K562 (cell line): ENCODE data around the gene PLXDC1. TPM values are rescaled to one million over a fixed set of nuclear protein-coding genes. Genes with fewer than 3 reads are reported as not detected.

Experiments
- ARID3A ChIP-seq: IDR thresholded peaks from 2 replicates; pipeline ENCODE4 v1.6.1; 2012; ENCODE audit warnings: low read depth, low read length, improper control_type of control experiment, borderline replicate concordance
- BACH1 ChIP-seq: fragments of 200-800 bp; sonication (Bioruptor generic); IDR thresholded peaks from 2 replicates; pipeline ENCODE4 v1.6.1; 2016; ENCODE audit warnings: missing genetic modification characterization, missing compliant biosample characterization
- BDP1 ChIP-seq: IDR thresholded peaks from 3 replicates; pipeline ENCODE4 v1.6.1; 2011; ENCODE audit not compliant: insufficient read length, insufficient read depth
- DDX20 ChIP-seq: fragments of 450-650 bp; IDR thresholded peaks from 2 replicates; pipeline ENCODE4 v1.6.1; 2016; ENCODE audit warnings: missing genetic modification characterization, low read depth, mild to moderate bottlenecking, missing compliant biosample characterization, moderate library complexity
- EP300 ChIP-seq: IDR thresholded peaks from 2 replicates; pipeline ENCODE4 v1.6.1; 2012; ENCODE audit warnings: low read length, improper control_type of control experiment
- ETV1 ChIP-seq: fragments of 450-650 bp; conservative IDR thresholded peaks from 2 replicates; pipeline ENCODE4 v1.6.1; 2016; ENCODE audit warnings: missing genetic modification characterization, control low read depth, low read depth, missing compliant biosample characterization
- HMG20A ChIP-seq: fragments of 450-650 bp; formaldehyde crosslinking; conservative IDR thresholded peaks from 2 replicates; pipeline ENCODE4 v1.4.0; 2020; ENCODE audit warnings: mild to moderate bottlenecking, mixed read lengths
- LCOR ChIP-seq: sonication (generic); formaldehyde crosslinking; IDR thresholded peaks from 2 replicates; pipeline ENCODE4 v1.8.0; 2022; ENCODE audit warnings: mild to moderate bottlenecking, missing genetic modification reagents
- MYBL2 ChIP-seq, 2 experiments: fragments of 450-650 bp in 1 of 2; sonication (generic) in 1 of 2; formaldehyde crosslinking in 1 of 2; IDR thresholded peaks; 2 replicates each; pipeline versions ENCODE4 v1.6.1 to v1.8.1; 2017 to 2022; ENCODE audit warnings: borderline replicate concordance in 1 of 2, inconsistent platforms in 1 of 2, low read depth in 1 of 2, mild to moderate bottlenecking in 1 of 2, missing genetic modification reagents in 1 of 2, moderate library complexity in 1 of 2
- MYNN ChIP-seq, 2 experiments: sonication (generic); formaldehyde crosslinking in 1 of 2; IDR thresholded peaks; 2 replicates each; pipeline versions ENCODE4 v1.5.0 to v1.6.1; 2016 to 2020; ENCODE audit warnings: antibody characterized with exemption in 1 of 2, missing genetic modification reagents in 1 of 2
- NCOA4 ChIP-seq: fragments of 450-650 bp; IDR thresholded peaks from 2 replicates; pipeline ENCODE4 v1.6.1; 2018; ENCODE audit warnings: mild to moderate bottlenecking; ENCODE audit not compliant: partially characterized antibody
- NCOR1 ChIP-seq: fragments of 450-650 bp; IDR thresholded peaks from 2 replicates; pipeline ENCODE4 v1.6.1; 2016; ENCODE audit warnings: mild to moderate bottlenecking, moderate library complexity
- NR2F6 ChIP-seq: fragments of 450-650 bp; formaldehyde crosslinking; IDR thresholded peaks from 2 replicates; pipeline ENCODE4 v1.4.0; 2020; ENCODE audit warnings: mild to moderate bottlenecking
- PTTG1 ChIP-seq: fragments of 450-650 bp; IDR thresholded peaks from 2 replicates; pipeline ENCODE4 v1.6.1; 2016; ENCODE audit warnings: low read depth, mild to moderate bottlenecking, missing genetic modification characterization, missing compliant biosample characterization
- SMAD2 ChIP-seq: fragments of 150-350 bp; IDR thresholded peaks from 2 replicates; pipeline ENCODE4 v1.6.1; 2014; ENCODE audit warnings: low read depth, mild to moderate bottlenecking, low read length
- ZNF217 ChIP-seq: sonication (generic); formaldehyde crosslinking; IDR thresholded peaks from 2 replicates; pipeline ENCODE4 v1.8.0; 2022; ENCODE audit warnings: mild to moderate bottlenecking, missing genetic modification reagents
- ZNF24 ChIP-seq: fragments of 450-650 bp; IDR thresholded peaks from 2 replicates; pipeline ENCODE4 v1.6.1; 2016
- ZNF445 ChIP-seq: fragments of 250-450 bp; sonication (Bioruptor Pico); IDR thresholded peaks from 2 replicates; pipeline ENCODE4 v1.4.0; 2020; ENCODE audit warnings: low read depth, mild to moderate bottlenecking, moderate library complexity
- ZNF76 ChIP-seq: fragments of 250-450 bp; sonication (Bioruptor Pico); IDR thresholded peaks from 2 replicates; pipeline ENCODE4 v1.4.0; 2020; ENCODE audit warnings: mild to moderate bottlenecking, moderate library complexity, borderline replicate concordance
- polyA plus RNA-seq, 8 experiments: library from polyadenylated mRNA; depleted of rRNA in 4 of 8; stranded (reverse) in 5 of 8; unstranded in 3 of 8; fragments of >200 nt; fragmentation: Nextera tagmentation in 2 of 8; fragmentation: Illumina TruSeq in 1 of 8; extraction: Ambion mirVana in 2 of 8; extraction: Trizol in 1 of 8; gene quantifications; 2 replicates each; pipeline versions ENCODE4 v1.2.1 to v1.2.3, GENCODE V29; 2011 to 2014; ENCODE audit warnings: inconsistent platforms in 1 of 8, missing spikeins in 1 of 8
- total RNA-seq, 7 experiments: library from RNA; depleted of rRNA in 6 of 7; stranded (reverse); fragments of >200 nt in 6 of 7; fragmentation: Illumina TruSeq in 2 of 7; extraction: Trizol in 2 of 7; gene quantifications; 2 replicates each; pipeline versions ENCODE4 v1.2.1 to v1.2.3, GENCODE V29; 2011 to 2021; ENCODE audit warnings: low replicate concordance in 1 of 7
- TF ChIP-seq, protein P1 (sequence below): sonication (generic); formaldehyde crosslinking; IDR thresholded peaks from 2 replicates; pipeline ENCODE4 v1.8.0; 2023; ENCODE audit warnings: mild to moderate bottlenecking, missing genetic modification reagents
- TF ChIP-seq, protein P2 (sequence below), 2 experiments: IDR thresholded peaks; 2 replicates each; pipeline ENCODE4 v1.6.1; 2011; ENCODE audit warnings: borderline replicate concordance in 1 of 2, control low read depth in 1 of 2, low read depth in 1 of 2, low read length in 1 of 2, mild to moderate bottlenecking in 1 of 2, mixed read lengths in 1 of 2, moderate library complexity in 1 of 2; ENCODE audit not compliant: insufficient read depth in 1 of 2, insufficient read length in 1 of 2, poor library complexity in 1 of 2, severe bottlenecking in 1 of 2; ENCODE audit errors: extremely low read depth in 1 of 2

PLXDC1 gene
- total and polyA plus RNA-seq, 9 of the 15 experiments (the other 6 are each of a cell fraction or from before 2014, with no cell fraction given) = not detected

- TF ChIP-seq, protein P1, sequence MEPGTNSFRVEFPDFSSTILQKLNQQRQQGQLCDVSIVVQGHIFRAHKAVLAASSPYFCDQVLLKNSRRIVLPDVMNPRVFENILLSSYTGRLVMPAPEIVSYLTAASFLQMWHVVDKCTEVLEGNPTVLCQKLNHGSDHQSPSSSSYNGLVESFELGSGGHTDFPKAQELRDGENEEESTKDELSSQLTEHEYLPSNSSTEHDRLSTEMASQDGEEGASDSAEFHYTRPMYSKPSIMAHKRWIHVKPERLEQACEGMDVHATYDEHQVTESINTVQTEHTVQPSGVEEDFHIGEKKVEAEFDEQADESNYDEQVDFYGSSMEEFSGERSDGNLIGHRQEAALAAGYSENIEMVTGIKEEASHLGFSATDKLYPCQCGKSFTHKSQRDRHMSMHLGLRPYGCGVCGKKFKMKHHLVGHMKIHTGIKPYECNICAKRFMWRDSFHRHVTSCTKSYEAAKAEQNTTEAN (CRISPR knock-in tag) = no peak
- TF ChIP-seq HMG20A (CRISPR knock-in tag) = no peak
- no peak for TF ChIP-seq ARID3A
- no peak for TF ChIP-seq NR2F6 (CRISPR knock-in tag)
- no peak for TF ChIP-seq ZNF217
- TF ChIP-seq PTTG1 = no peak
- TF ChIP-seq, protein P2, sequence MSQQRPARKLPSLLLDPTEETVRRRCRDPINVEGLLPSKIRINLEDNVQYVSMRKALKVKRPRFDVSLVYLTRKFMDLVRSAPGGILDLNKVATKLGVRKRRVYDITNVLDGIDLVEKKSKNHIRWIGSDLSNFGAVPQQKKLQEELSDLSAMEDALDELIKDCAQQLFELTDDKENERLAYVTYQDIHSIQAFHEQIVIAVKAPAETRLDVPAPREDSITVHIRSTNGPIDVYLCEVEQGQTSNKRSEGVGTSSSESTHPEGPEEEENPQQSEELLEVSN (IDR thresholded peaks at IDR 0.05; ENCODE audit: borderline replicate concordance in 1 of 2, extremely low read depth in 1 of 2, insufficient read depth in 1 of 2, insufficient read length in 1 of 2, low read depth in 1 of 2, low read length in 1 of 2, poor library complexity in 1 of 2, severe bottlenecking in 1 of 2) = no peak
- TF ChIP-seq NCOA4 = no peak
- no peak for TF ChIP-seq BACH1 (tag)
- TF ChIP-seq LCOR (CRISPR knock-in tag) = no peak
- TF ChIP-seq BDP1 = peak; percentile 100
- TF ChIP-seq ZNF445 (CRISPR knock-in tag) = no peak
- TF ChIP-seq EP300 = peak; percentile 71
- peak; percentile 61; the same call in 1 of the 2 replicates for TF ChIP-seq ZNF24
- no peak for TF ChIP-seq DDX20
- TF ChIP-seq MYBL2 (IDR thresholded peaks at IDR 0.05; ENCODE audit: low read depth) = no peak
- TF ChIP-seq MYBL2 (CRISPR knock-in tag; IDR thresholded peaks at IDR 0.05; ENCODE audit: borderline replicate concordance) = no peak
- 0 out of 2 replicates have a peak, but pooled peaks have one; percentile 5 for TF ChIP-seq MYNN (IDR thresholded peaks at IDR 0.05)
- TF ChIP-seq MYNN (CRISPR knock-in tag; IDR thresholded peaks at IDR 0.05) = no peak
- no peak for TF ChIP-seq ZNF76 (CRISPR knock-in tag)
- TF ChIP-seq SMAD2 = no peak
- TF ChIP-seq NCOR1 = no peak
- TF ChIP-seq ETV1 (tag) = peak; percentile 41; the same call in 1 of the 2 replicates
Observed at GRCh38 chr17:39153599-39154051, 2.2 kb upstream of the PLXDC1 start (continued).
